Adrenal gland (tissue), 5 donors: ENCODE data around the gene SLC9A5.

Source experiments
- CTCF ChIP-seq, 6 experiments: fragments of 450-650 bp in 4 of 6; fragments of 200-600 bp in 2 of 6; sonication (generic) in 1 of 6; IDR thresholded peaks; 1 replicate in 5 of 6; 2 replicates in 1 of 6; pipeline versions ENCODE4 v1.5.1 to v1.8.0; 2016 to 2021; ENCODE audit warnings: antibody characterized with exemption in 6 of 6, mild to moderate bottlenecking in 2 of 6, moderate library complexity in 1 of 6
- POLR2A ChIP-seq, 2 donors: fragments of 450-650 bp; IDR thresholded peaks; one replicate each; pipeline ENCODE4 v1.6.1; 2017; ENCODE audit warnings: antibody characterized with exemption in 2 of 2, mild to moderate bottlenecking in 2 of 2, moderate library complexity in 1 of 2
- donor health status: DM: no; HTN: no; CAD: no.

GRCh38 chr16:67281536-67282446 is 33.0 kb downstream of the SLC9A5 start:
- no peak for TF ChIP-seq POLR2A (IDR thresholded peaks at IDR 0.05)
- no peak for TF ChIP-seq CTCF (IDR thresholded peaks at IDR 0.05)
